Endothelial cell of umbilical vein (primary cell): ENCODE results near the gene CEACAM1.

Experiments
- CTCF ChIP-seq, 2 donors: IDR thresholded peaks; 1 replicate in 1 of 2; 2 replicates in 1 of 2; pipeline ENCODE4 v1.5.1; 2011; ENCODE audit warnings: low read length in 2 of 2, mild to moderate bottlenecking in 2 of 2, moderate library complexity in 2 of 2, control low read depth in 1 of 2, inconsistent platforms in 1 of 2, low read depth in 1 of 2; ENCODE audit not compliant: insufficient read depth in 1 of 2; ENCODE audit errors: extremely low read depth in 1 of 2
- POLR2A ChIP-seq: IDR thresholded peaks from 2 replicates; pipeline ENCODE4 v1.6.1; 2012; ENCODE audit warnings: low read depth, mild to moderate bottlenecking, control low read depth, low read length
- POLR2AphosphoS5 ChIP-seq: IDR thresholded peaks from 2 replicates; pipeline ENCODE4 v1.6.1; 2012; ENCODE audit warnings: low read depth, mild to moderate bottlenecking, control low read depth, low read length, moderate library complexity; ENCODE audit not compliant: insufficient read depth

DNA sequence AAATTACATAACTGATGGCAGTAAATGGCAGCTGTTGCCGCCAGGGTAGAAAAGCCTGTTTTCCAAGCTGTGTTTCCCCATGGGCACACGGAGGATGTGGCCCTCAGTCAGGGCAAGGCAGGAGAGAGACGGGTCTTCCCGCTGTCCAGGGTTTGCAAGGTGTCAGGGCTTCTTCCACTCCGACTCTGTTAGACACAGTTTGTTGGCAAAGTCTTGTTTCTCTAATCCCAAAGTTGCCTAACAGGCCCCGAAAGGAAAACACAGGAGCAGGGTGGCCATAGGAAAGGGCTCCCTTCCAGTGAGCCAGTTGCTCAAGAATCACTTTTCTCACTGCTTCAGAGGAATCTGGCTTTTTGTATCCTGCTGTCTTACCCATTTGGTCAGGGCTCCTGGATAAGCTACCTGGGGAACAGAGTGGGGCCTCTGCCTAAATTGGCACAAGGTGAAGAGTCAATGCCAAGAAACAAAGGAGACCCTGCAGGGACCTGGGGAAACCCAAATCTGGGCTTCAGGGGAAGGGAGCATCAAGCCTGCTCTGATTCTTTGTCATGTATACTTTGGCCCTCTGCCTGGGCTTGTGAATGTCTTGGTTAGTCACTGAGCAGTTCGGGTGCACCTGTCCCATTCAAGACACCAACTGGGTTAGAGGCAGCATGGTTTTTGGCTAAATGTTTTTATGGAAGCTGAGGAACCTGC is 56.6 kb downstream of the CEACAM1 start:
- no peak for TF ChIP-seq POLR2AphosphoS5
- TF ChIP-seq CTCF (IDR thresholded peaks at IDR 0.05; ENCODE audit: extremely low read depth in 1 of 2, insufficient read depth in 1 of 2, low read depth in 1 of 2, low read length in 2 of 2), result no peak
- no peak for TF ChIP-seq POLR2A
